GM18867 (cell line): ENCODE results near the gene IRAK2.
A peak's percentile ranks its signal among the peaks of the same experiment; 100 is the strongest.

ENCODE experiments used
- ATAC-seq: cut with Tn5 transposase; IDR thresholded peaks from one replicate; pipeline ENCODE4 v1.9.1; 2021; ENCODE audit warnings: mild to moderate bottlenecking, moderate library complexity; ENCODE audit not compliant: unreplicated experiment

Gene IRAK2

GRCh38 chr3:10279384-10280176 lies 114.9 kb downstream of the IRAK2 start:
- no peak for ATAC-seq

DNA sequence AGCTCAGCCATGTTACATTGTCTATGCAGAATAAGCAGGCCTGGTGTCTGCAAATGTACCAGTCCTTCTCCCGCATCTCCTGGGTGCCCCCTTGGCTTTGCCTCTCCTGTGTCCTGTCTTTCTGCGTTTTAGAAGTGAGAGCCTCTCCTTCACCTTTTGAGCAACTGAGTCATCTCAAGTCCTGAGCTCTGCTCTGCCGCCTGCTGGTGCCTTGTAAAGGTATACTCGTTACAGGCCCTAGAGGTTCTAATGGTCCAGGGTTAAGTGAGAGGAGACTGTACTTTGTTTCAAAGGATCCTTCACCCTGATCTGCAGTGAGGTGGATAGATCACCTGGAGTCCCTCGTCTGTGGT lies 115.4 kb downstream of the IRAK2 start:
- no peak for ATAC-seq

GRCh38 chr3:10280571-10280970 lies 115.9 kb downstream of the IRAK2 start:
- no peak for ATAC-seq

DNA sequence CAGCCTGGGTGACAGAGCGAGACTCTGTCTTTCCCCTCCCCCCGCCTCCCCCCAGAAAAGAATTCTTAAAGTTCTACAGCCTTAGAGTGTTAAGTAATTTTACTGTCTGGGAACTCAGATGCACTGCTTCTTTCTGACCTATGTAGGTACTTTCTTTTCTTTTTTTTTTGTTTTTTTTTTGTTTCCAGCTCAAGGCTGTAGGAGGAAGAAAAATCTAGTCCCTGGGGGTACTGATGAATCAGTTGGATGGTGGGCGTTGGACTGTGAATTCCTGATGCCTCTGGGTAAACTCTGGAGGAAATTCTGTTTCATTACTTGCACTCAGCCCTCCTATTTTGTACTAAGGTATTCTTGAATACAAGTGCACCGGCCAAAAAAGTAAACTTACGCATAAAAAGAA lies 117.2 kb downstream of the IRAK2 start:
- ATAC-seq = no peak

DNA sequence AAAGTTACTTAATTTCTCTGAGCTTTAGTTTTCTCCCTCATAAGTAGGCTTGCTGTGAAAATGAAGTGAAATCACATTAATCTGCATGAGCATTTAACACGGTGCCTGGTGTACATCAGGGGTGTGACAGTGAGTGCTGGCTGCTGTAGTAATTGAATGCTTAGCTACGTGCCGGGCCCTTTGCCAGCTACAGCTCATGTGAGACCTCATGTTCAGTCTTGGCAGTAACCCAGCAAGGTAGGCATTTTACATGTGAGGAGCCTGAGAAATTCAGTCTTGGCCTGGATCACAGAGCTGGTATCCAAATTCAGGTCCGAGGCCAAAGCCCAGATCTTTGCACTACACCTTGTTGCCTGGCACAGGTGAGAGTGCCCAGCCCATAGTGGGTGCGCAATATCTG lies 118.9 kb downstream of the IRAK2 start:
- ATAC-seq = no peak

DNA sequence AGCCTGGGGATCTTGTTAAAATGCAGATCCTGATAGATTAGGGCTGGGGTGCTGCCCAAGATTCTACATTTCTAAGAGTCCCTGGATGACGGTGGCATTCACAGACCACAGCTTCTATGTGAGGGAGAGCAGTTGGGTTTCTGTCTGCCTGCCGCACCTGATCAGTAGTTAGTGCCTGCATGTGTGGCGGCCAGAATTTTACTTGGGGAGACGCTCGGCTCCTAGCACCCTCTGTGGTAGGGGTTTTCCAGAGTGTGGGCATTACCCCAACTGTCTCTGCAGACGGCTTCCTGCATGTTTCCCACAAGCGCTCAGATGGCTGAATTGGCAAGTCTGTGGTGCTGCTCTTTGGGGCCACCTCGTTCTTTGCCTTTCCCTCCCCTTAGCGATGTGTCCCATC lies 119.8 kb downstream of the IRAK2 start:
- no peak for ATAC-seq

GRCh38 chr3:10285272-10286132 lies 120.8 kb downstream of the IRAK2 start:
- ATAC-seq = no peak

GRCh38 chr3:10286133-10286524 lies 121.4 kb downstream of the IRAK2 start:
- no peak for ATAC-seq

DNA sequence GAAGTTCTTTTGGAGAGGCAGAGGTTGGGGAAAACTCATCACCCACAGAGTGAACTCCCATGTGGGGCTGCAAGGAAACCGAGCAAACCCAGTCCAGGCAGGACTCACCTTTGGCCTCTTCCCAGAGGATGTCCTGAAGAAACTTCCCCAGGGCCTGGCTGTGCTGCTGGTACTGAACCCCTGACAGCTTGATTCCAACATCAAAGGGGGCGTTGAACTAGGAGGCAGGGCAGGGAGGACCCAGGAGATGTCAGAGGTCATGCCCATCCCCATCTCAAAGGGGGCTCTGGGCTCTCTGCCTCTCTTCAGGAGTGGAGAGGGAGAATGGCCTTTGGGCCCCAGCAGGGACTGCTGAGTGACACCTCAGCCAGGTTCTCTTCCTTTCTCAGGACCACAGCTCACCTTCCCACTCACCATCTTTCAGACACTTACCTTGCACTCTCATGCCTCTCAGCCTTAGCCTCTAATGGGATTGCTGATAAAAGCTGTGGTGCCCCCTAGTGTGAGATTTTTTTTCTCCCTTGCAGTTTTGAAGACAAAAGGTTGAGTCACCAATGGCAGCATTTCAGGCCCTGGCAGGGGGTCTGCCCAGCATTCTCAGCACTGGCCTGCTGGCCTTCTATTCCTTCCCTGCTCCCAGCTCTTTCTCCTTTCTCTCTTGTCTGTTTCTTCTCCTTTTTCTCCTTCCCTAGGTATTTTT lies 122.0 kb downstream of the IRAK2 start:
- no peak for ATAC-seq

DNA sequence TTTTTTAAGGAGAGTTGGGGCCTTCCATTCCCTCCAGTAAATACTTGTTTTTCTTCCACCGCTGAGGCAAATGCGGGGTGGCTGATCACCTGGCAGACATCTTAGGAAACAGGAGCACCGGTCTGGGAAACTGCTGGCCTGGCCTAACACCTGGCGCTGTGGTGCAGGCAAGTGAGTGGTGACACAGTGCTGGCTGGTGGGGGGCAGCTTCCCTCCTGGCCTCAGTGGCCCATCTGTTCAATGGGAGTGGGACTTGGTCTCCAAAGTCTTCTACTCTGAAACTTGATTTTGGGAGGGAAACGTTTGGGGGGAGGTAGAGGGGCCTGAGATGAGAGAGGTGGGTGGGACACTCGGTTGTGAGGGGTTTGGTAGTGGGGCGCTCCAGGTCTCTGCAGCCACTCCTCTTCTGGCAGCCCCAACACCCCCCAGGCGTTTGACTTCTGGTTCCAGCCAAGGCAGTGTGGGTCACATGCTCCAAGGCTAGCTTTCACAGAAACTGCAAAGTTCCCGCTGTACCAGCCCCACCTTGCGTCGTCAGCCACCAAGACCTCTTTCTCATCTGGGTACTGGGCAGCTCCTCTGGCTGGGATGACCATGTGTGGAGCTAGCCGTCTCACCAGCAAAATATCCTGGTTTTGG lies 123.3 kb downstream of the IRAK2 start:
- no peak for ATAC-seq

- ATAC-seq = no peak
These were observed 123.8 kb downstream of the IRAK2 start for GRCh38 chr3:10288575-10288960.

- no peak for ATAC-seq
These were observed 124.4 kb downstream of the IRAK2 start for GRCh38 chr3:10289077-10289476.

- no peak for ATAC-seq
These were observed 125.2 kb downstream of the IRAK2 start for GRCh38 chr3:10289787-10290355.

- ATAC-seq = no peak
These were observed 125.9 kb downstream of the IRAK2 start for GRCh38 chr3:10290481-10291176.

DNA sequence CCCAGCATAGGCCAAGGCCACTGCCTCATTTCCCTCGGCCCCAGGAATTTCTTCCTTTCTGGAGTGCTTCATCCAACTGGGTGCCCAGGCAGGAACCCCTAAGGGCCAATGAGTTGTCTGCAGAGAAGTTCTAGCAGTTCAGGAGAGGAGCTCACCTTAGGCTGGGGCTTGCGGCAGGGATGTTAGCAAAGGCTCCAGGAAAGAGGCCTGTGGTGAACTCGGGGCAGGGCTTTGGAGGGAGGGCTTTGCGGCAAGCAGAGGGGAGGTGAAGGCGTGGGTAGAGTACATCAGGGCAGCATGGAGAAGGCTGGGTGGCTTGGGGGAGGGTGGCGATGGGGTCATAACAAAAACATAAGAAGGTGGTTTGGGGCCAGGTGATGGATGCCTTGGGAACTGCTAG lies 126.9 kb downstream of the IRAK2 start:
- no peak for ATAC-seq

DNA sequence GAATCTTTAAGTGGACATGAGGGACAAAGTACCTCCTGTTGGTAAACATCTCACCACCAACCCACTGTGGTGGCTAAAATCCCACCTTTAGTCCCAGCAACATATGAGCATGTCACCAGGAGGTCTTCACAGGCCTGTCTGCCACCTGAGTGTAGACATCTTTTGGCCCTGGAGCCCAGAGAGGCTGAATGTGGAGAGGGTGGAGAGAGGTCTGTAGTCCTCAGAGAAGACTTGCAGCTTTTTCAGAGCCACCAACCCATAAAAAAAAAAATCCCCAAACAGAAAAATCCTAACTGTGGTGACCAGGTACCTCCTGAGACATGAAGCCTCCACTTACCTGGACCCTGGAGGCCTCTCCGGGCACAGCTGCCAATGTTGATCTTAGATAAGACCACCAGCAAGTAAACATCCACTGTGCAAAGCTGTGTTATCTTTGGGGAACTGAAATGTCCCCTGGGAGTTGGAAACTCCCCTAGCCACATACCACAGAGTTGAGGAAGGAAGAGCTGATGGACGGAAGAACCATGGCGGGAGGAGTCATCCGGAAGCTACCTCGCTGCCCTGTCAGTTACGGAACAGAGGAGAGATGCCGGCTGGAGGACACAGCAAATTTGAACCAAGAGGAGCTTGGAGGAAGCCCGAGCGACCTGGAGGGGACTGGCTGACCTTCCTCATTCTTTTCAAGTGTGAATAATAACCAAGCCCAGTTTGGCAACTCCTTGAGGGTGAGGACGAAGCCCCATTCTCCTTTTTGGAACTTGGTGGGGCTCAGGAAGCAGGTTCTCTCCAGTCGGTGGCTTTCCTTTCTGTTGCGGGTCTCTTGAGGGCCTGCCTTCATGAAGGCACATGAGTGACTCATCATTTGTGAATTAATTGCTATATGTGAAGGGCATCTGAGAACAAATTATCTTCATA lies 128.0 kb downstream of the IRAK2 start, which contains the start of gene GHRL:
Gene GHRL, minus strand, starts transcription at position 443 of the 915 bp plus-strand sequence. CDS start 2,767 bp downstream, outside the sequence.
- peak; percentile 59 for ATAC-seq
